ENCODE results near the gene DNER.

Gene DNER

GRCh38 chr2:229429589-229429988 is 284.8 kb downstream of the DNER start:
- no peak for DNase-seq

GRCh38 chr2:229426464-229426863 is 287.9 kb downstream of the DNER start:
- DNase-seq, result no peak

DNA sequence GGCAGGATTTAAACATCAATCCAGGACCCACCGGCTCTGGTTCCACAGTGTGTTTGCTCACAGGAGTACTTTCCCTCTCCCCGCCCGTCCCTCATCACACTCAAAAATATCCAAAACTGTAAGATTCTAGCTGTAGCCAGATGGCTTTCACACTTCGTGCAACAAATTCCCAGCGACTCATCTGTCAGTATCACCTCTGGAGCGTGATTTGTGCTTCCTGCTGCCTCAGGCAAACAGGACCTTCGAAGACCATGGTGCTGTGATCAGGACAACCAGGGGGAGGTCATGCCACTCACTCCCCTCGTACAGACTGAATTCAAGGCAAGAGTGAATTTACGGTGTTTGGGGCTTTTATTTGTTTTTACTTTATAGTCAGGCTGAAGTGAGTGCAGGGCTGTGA is 288.8 kb downstream of the DNER start:
- DNase-seq, result no peak

DNA sequence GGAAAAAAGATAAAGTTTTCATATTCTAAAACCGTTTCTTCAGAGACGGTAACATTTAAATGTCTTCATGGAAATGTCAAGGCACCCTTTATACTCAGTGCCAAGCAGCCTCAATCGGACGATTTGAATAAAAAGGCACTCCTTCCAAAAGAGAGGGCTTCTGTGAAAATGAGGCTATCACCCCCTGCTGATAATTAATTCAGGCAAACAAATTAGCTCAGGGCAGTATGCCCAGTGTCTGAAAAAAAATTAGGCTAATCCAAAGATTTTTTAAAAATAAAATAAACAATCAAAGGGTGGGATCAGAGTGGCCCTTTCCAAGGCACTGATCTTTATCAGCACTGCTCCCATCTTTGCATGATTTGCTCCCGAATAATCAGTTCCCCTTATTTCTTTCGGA is 292.3 kb downstream of the DNER start:
- DNase-seq, result no peak

- no peak for DNase-seq
Measured at GRCh38 chr2:229419158-229419557, 295.2 kb downstream of the DNER start.

DNA sequence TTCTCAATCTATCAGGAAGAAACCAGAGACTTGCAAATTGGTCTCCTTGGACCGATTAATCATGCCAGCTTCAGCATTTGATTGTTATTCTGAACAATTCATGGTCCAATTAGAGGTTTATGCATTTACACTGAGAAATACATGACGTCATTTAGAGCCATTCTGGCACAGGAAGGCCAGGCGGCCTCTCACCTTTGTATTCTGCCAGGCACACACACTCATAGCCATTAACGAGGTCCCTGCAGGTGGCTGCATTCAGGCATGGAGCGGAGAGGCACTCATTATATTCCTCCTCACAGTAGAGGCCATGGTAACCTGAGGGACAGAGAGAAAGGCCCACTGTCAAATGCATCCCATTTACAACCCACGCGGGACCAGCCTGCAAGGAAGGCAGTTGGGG is 296.4 kb downstream of the DNER start:
- no peak for DNase-seq

GRCh38 chr2:229417176-229417575 is 297.2 kb downstream of the DNER start:
- no peak for DNase-seq

DNA sequence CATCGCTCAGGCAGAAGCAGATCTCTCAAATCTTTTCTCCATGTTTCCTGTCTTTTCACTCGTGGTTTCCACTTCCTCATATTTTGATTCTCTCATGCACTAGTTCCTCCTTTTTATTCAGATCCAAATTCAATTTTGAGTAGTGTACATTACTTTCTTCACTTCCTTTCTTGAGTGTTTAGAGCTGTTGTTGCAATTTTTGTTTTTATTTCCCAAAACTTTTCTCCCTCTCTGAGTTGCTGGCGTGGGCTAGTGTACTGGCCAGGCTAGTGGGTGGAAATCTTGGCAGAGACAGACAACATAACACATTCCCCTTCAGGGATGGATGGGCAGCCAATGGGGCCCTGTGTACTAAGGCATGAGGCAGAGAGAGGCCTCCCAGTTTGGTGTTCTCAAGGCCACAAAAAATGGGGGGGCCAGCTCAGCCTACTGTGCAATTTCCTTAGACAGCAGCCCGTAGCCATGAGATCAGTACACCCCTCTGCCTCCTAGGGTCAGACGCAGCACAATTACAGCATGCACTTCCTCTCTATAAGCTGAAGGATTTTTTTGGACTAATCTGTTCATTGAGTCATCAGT is 298.1 kb downstream of the DNER start:
- DNase-seq, result no peak

DNA sequence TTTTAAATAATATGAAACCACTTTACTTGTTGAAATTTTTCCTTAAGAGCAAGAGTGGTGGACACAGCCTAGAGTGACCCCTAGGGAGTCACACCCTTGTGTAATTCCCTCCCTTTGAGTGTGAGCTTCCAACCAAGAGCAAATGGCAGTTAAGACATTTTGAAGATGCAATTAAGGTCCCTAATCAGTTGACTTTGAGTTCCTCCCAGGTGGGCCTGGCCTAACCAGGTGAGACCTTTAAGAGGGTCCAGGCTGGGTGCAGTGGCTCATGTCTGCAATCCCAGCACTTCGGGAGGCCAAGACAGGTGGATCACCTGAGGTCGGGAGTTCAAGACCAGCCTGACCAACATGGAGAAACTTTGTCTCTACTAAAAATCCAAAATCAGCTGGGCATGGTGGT is 299.7 kb downstream of the DNER start:
- DNase-seq, result no peak

DNA sequence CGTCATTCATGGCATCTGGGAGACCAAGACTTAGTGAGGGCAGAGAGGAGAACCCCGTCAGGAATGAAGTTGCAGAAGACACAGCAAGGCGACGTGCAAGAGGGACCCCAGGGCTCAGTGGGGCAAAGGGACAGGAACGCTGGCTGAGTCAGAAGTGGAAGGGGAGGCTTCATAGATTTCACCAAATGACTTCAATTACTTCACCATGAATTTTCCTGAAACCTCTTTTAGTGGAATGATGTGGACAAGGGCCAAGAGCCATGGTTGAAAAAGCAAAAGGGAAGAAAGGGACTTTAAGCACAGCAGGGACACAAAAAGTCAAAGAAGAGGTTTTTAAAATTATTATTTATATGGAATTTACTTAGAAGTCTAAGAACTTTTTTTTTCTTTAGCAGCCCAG is 301.7 kb downstream of the DNER start:
- no peak for DNase-seq

DNA sequence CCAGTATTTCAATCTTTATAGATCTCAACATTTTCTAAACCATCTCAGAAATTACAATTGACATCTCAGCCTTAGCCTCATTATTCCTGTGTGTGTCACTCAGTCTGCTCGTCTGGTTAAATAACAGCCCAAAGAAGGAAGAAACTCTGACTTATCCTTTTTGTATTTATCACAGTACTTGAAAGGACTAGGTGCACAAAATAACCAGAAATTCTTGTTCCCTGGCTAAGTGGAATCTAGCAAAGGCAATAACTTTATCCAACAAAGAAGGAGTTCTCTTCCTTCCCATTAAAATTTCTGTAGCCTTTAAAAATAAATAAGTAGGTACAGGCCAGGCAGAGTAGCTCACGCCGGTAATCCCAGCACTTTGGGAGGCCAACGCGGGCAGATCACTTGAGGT is 303.4 kb downstream of the DNER start:
- DNase-seq, result no peak

- DNase-seq, result no peak
Measured at GRCh38 chr2:229410264-229410663, 304.1 kb downstream of the DNER start.

GRCh38 chr2:229409751-229410181 is 304.6 kb downstream of the DNER start:
- DNase-seq, result no peak

DNA sequence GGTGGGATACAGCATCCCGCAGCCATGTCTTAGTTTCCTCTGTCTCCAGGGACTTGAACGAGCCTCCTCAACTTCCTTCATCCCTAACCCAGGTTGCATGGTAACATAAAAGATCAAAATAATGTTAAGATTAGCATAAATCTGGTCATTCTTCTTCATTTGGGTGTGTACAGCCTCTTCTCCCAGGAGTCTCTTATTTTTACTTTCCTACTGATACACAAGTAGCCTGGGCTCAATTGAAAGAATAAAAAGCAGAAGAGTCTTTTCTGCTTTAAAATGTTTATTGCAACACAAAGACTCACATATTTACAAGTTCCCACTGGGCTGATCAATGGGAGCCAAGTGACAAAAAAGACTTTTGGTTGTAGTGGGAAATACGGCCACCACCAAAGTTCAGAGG is 305.4 kb downstream of the DNER start:
- DNase-seq, result no peak

DNA sequence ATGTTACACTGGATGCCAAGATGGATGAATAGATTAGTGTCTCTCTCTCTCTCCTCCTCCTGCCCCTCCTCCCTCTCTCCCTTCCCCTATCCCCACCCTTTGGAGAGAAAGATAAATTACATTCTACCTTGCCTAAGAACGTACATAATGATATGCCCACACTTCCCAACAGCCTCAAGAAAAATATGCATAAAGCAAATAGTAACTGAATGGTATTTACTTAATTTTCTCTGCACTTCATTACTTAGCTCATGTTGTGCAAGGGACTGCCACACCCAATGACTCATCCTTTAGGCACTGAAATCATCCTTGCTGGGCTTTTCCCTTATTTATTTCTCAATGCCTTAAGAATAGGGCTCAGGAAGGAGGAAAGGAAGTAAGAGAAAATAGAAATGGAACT is 306.0 kb downstream of the DNER start:
- DNase-seq, result no peak

GRCh38 chr2:229407170-229407569 is 307.2 kb downstream of the DNER start:
- no peak for DNase-seq

DNA sequence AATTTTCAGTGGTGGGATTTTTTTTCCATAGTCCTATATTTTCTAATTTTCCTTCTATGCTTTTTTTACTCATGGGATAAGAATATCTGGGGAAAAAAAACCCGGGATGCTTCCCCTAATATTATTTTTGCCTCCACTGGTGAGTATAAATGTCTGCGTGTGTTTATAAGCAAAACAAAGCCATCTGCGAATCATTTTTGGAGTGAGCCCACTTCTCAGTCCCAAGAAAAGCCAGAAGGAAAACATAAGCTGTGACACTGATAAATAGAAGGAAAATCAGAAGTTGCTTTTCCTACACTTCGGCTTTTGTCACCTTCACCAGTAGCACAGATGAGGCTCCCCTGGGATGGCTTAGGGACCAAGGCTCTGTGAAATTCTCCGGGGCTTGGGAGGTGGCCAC is 308.6 kb downstream of the DNER start:
- DNase-seq, result no peak

GRCh38 chr2:229403296-229403695 is 311.1 kb downstream of the DNER start:
- no peak for DNase-seq

- DNase-seq, result no peak
Measured at GRCh38 chr2:229401171-229401865, 313.0 kb downstream of the DNER start.

GRCh38 chr2:229393926-229394325 is 320.4 kb downstream of the DNER start:
- DNase-seq, result no peak

DNA sequence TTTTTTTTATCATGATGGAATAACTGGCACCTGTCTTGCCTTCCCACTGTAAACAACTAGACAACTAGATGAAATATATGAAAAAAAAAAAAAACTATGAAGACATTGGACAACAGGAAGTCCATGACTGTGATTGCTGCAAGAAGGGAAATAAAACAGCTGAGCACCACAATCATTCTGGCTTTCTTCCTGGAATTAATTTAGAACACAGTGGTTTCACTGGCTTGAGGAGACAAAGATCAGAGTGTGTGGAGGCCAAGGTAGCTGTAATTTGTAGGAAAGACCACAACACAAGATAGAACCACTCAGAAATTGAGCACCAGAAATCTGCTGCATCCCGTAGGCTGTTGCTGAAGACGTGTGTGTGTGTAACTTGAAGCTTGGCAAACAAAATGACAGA is 322.2 kb downstream of the DNER start:
- no peak for DNase-seq

GRCh38 chr2:229388731-229389130 is 325.6 kb downstream of the DNER start:
- no peak for DNase-seq

GRCh38 chr2:229387866-229388265 is 326.5 kb downstream of the DNER start:
- DNase-seq, result no peak

GRCh38 chr2:229380101-229380625 is 334.2 kb downstream of the DNER start:
- no peak for DNase-seq

GRCh38 chr2:229378386-229378785 is 336.0 kb downstream of the DNER start:
- DNase-seq, result no peak

Data from activated T-cell treated with anti-CD3 and anti-CD28 coated beads, Interleukin-2, amount 50 U/mL, for 1 hour (primary cell).